ENCODE measurements around the gene KRT73.

Gene KRT73

DNA sequence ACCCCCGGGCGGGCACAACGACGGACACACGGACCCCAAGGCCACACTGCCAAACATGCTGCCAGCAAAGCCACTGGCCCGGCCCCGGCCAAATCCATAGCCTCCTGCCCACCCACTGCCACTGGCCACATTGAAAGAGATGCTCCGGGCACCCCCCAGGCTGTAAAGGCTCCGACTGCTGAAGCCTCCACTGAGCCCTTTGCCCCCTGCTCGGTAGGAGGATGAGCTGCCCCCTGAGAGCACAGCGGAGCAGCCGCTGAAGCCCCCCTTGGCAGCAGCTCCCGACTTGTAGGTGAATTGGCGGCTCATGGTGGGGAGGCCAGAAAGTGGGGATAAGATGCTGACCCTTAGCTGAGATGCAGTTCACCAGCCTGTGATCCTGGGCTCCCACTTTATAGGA, at the start of gene KRT73:
KRT73 (minus strand) TSS at position 344 of the 400 bp plus-strand sequence; CDS start at position 309, 35 bp downstream.
- DNase-seq: no peak

DNA sequence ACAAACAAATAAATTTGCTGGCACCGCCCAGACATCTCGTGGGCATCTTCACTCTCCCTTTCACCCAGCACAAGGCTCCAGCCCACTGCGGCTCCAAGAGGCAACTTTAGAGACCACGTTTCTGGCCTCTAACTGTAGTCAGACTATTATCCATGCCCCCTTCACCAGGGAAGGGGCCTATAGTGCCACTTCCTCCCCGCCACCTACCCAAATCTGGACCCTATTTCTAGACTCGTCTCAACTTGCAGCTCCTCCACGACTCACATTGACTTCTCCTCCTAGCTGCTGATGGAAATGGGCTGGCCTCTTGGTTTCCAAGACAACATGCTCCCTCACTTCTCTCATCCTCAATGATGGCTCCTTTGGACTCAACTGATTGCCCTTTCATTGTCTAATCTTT, 49.6 kb upstream of the KRT73 start:
- DNase-seq: no peak

DNA sequence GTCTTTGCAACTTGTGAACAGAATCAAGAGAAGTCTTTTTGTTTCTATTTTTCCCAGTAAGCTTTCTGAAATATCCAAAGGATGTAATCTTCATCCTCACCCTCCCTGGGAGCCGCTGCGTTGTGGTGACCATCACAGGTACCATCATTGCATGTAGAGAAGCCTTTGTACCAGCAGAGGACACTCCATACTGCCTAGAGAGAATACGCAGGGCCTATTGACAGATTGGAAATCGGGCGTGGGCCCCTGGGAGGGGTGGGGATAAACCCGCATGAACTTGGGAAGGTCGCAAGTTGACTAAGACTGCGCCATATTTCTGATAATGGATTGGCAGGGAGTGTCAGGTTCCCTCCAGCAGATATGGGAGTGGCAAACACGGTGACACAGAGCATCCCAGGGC, 49.1 kb upstream of the KRT73 start:
- no peak for DNase-seq

DNA sequence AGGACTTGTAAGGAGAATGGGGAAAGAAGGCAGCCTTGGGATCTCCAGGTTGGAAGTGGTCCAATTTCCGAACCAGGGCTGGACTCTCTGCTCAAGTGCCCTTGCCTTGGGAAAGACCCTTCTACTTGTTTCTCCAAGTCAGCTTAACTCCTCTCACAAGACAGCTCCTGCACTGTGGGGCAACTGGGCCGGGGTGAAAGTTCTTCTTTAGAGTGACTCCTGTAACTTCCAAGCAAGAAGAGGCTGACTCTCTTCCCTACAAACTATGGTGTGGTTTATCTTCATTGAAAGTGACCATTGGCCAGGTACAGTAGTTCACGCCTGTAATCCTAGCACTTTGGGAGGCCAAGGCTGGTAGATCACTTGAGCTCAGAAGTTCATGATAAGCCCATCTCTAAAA, 48.1 kb upstream of the KRT73 start:
- no peak for DNase-seq

DNA sequence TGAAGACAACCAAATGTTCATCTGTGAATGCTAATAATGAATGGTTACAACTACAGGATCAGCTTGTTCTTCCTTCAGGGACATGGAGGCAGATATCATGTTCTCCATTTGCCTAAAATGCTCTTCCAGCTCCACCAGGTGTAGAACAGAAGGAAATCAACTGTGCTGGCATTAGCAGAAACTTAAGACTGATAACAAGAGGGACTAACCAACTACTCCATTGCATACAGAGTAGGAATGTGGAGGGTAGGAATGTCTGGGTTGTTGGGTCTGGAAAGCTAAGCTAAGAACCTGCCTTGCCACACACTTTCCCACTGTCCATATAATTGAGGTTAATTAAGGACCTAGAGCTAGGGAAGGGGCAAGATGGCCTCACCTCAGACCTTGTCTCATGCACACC, 45.1 kb upstream of the KRT73 start:
- no peak for DNase-seq

DNA sequence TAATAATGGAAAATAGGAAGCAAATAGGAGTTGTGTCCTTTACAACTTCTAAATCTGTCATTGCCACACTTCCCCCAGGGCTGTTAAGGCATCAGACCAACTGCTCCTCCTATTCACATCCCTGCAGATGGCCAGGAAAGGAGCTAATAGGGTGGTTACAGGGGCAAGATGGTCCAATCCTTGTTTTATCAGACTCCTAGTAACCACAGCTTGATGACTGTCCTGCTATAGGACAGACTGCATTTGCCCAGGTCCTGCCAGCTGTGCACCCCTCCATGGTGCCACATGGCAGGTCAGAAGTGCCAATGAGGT, 44.5 kb upstream of the KRT73 start:
- DNase-seq: no peak

DNA sequence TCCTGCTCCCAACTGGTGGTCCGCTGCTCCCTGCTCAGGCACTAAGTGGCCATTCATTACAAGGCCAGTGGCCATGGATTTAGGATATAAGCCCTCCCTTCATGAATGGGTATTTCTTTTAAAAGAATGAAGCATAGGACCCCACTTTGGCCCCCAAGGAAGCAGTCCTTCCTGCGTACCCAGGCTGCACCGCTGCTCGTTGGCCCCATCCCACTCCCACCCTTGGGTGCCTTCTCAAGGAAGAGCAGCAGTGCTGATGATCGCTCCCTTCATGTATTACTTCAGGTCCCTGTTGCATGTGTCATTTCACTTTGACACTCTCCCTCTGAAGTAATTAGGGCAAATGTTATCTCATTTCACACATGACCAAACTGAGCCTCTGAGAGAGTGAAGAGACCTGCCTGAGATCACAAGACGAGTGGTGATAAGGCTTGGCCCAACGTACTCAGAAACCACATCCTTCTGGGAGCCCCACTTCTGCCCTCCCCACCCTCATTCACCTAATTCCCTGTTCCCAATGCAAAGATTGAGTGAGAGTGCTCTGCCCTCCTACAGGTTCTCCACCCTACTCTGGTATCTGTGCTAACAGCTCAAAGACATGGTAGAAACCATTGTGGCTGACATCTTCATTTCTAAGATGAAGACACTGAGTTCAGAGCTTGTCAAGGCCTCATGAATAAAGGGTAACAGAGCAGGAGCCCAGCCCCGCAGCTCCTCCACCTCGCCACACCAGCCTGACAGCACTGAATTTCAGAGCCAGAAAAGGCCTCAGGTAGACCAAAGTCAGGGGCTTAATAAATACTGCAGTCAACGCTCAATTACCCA, 43.9 kb upstream of the KRT73 start:
- no peak for DNase-seq

DNA sequence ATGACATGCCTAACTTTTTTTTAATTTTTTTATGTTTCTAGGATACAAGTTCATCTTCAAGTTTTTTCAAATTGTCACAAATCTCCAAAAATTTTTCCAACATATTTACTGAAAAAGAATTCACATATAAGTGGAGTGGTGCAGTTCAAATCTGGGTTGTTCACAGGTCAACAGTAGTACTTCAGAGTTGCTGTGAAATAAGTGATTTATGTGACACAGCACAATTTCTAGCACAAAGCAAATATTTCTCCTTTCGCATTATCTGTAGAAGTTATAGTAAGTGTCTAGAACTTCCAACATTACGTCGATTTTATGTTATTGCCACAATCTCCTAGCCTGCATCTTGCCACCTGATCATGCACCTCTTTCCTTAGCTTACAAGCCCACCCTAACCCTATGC, 43.3 kb upstream of the KRT73 start:
- DNase-seq: no peak

DNA sequence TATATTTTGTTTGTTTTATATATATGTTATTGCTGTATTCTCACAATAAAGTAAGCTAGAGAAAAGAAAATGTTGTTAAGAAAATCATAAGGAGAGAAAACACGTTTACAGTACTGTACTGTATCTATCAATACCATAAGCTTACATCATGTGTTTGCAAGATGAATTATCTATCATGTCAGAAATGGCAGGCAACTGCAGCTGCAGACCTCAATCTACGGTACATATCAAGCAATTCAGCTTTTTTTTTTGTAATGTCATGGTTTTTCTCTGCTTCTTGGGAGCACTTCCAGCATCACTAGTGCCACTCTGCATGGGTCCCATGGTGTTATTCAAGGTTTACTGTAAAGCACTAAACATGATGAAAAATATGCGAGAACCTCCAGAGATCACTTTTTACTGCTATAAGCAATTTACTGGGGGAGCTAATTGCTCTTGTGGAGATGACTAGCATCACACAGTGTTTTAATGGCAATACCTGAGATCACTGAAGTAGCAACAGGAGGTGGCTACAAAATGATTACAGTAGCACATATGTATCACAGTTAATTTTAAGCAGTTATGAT, 42.7 kb upstream of the KRT73 start:
- DNase-seq: no peak

DNA sequence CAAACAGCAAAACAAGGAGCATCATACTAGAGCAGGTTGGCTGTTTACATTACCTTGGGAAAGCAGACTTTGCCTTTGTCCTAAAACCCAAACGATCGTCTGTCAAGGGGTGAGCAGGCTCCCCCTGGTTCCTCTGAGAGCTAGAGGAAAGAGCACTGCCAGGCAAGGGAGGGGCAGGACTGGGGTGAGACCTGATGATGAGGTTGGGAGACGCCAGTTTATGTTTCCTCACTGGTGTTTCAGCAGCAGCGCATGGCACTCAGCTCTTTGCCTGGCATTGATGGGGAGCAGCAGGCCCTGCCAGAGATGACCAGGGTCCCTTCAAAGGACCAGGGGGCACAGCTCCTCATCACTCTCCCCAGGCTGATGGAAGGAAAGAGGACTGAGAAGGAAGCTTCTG, 41.6 kb upstream of the KRT73 start:
- DNase-seq: no peak

DNA sequence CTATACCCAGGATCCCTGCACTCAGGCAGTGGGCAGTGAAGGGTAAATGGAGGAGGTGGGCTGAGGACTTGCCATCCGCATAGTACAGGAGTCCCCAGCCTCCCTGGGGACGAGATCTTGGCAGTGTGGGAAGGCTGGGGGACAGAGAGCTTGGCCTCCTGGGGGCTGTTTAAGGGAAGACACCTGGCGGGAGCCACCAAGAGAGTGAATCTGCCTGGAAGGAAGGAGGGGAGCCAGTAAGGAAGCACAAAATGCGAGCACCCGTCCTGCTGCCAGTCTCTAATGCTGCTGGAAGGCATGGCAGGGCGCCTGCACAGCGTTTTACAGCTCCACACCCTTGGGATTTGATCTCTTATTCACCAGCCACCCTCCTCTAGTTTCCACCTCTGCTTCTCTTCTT, 41.0 kb upstream of the KRT73 start:
- DNase-seq: no peak

DNA sequence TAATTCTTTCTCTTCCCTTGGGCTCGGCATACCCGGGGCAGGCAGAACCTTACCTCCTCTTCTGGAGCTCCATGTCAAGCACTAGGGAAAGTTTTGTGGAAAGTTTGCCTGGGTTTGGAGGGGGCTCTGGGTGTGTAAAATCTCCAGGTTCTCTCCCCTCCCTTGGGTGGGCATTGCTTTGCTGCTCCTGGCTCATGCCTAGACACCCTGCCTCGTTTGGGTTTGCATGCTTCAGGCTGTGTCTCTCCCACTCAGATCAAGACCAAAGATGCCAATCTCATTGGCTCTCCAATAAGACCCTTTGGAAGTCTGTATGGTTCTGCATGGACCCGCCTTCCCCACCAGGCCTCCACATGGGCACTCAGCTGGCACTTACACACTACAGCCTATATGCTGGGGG, 39.8 kb upstream of the KRT73 start:
- no peak for DNase-seq

DNA sequence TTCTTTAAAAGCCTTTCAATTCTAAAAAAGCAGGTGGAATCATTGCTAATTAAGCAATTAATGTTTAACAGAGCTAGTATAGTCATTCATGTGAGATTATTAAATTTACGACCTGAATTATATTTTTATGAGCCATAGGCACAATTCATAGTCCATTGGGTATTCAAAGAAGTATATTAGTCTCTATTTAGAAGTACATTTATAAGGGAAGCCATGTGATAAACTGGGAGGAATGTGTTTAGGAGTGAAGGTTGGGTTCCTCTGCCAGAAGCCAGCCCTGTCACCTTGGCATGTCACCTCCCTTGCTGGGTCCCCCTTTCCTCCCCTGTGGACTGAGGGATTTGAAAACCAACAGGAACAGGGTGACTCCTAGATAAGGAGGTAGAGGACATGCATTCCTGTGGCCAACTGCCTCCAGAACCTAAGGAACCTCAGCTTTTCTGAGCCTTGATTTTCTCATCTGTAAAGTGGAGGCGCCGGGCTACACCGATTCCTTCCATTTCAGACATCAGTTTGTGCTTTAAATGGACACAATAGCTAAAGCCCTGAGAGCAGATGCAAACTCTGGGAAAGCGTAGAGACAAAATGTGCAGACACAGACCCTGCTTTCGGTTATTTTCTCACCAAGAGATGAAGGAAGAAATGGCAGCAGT, 39.0 kb upstream of the KRT73 start:
- DNase-seq: no peak

DNA sequence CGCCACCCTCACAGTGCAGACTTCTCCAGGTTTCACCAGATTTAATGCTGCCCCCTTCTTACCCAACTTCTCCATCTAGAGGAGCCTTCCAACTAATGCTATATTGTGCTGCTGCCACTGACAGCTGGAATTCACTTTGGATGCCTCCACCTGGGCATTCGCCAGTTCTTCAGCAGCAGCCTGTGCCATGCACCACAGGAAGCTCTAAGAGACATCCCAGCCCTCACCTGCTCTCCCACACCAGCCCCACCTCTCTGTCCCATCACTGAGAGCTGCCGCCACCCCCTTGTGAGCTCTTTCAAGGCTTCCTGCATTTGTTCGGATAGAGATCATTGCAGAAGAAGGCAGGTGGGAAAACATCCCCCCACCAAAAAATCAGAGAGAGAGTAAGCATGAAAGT, 38.3 kb upstream of the KRT73 start:
- no peak for DNase-seq

DNA sequence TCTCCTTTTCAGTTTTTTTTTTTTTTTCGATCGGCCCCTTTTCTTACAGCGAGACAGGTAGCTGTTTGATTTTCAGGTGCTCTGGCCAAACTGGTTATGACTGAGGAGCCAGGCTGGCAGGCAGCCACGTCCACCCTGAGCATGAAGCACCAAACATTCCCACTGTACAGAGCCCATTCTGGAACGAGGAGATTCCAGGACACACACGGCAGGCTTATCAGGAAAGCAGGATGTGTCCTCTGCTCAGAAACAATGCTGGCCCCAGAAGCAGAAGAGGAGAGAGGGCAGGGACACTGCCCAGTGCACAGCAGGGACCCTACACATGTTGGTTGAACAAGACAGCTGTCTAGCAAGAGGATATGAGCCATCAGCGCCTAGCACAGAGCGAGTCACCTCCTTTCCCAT, 37.4 kb upstream of the KRT73 start:
- DNase-seq: no peak

DNA sequence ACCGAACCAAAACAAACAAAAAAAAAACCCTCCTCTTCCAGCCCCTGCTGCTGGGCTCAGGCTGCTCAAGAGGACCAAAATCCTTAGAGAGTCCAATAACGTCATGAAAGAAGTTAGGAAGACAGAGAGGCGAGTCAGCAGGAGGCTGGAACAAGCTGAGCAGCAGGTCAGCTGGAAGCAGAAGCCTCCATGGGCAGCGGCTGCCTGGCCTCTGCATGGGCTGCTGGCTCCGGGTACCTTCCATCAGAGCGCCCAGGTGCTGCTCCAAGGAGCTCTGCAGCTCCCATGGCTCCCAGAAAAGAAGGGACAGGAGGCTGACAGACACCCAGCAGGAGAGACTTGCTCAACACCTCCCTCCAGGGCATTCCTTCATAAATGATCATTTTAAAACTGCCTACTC, 36.9 kb upstream of the KRT73 start:
- DNase-seq: no peak

DNA sequence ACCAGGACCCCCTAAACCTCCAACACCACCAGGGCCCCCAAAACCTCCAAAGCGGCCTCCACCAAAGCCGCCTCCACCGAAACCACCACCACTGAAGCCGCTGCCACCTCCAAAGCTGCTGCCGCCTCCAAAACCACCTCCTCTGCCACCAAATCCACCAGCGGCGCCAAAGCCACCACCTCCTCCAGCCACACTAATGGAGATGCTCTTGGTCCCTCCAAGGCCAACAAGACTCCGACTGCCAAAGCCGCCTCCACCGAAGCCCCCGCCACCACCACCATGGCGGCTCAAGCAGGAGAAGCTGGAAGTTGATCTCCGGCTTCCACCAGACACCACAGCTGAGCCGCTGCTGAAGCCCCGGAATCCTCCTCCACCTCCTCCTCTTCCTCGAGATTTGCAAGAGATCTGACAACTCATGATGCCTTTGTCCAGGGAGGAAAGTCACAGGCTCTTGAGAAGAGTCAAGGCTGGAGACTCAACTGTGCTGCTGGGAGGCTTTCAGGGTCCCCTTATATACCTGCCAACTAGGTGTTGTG, 33.4 kb upstream of the KRT73 start, which contains the start of gene KRT2:
KRT2 (minus strand) TSS at position 486 of the 536 bp plus-strand sequence; CDS start at position 417, 69 bp downstream.
- DNase-seq: no peak

DNA sequence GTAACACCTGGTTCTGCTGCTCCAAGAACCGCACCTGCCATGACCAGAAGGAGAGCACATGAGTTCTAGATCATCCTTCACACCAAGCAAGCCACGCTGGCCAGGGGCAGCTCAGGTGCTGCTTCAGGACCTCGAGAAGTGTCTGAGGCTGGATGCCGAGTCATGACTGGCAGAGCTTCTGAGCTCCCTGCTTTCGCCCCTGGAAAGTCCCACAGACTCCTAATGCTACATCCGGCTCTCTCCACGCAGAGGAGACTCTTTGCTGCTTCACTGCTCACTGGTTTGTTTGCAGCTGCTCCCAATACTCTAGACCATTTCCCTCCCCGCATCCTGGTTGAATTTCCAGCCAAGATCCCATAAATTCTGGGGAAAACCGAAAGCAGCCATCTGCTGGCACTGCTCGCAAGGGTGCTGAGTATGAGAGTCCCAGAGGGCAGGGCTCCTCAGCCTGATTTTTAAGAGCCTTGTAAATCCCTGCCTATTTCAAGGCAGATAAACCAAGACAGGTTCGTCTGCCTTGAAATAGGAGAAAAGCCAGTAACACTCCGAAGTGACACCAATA, 32.2 kb upstream of the KRT73 start:
- no peak for DNase-seq

DNA sequence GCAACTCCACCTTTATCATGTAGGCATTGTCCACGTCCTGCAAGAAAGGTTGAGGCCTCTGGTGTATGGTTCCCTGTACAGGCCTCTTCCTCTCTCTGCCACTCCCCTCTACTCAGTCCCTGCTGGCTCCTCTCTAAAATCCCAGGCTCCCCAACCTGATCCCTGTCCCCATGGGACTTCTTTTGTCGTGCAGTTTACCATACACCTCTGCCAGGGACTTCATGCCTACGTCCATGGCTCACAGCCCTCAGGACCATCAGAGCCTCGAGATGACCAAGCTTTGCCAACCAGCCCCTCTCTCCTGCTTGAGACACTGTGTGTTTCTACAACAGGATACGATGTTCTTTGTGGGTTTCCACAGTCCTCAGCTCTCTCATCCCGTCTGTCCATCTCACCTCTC, 30.7 kb upstream of the KRT73 start:
- DNase-seq: no peak

DNA sequence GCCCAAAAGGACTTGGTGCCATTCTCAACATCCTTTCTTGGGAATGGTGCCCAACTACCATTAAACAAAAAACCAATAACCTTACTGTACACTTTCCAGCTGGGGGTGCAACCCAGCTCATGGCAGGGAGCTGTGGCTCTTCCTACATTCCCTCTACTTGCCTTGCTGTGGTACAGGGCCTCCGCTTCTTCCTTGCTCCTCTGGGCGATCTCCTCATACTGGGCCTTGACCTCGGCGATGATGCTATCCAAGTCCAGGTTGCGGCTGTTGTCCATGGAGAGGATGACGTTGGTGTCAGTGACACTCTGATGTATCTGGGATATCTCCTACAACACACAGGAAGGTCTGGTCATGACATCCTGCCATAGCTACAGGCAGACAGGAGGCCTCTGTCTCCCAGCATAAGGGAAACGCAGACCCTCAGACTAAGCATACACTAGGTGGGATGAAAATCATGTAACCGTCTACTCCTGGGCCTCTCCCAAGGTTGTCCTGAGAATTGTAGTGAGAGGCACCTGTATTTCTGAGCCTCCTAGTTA, 29.7 kb upstream of the KRT73 start:
- DNase-seq: no peak

DNA sequence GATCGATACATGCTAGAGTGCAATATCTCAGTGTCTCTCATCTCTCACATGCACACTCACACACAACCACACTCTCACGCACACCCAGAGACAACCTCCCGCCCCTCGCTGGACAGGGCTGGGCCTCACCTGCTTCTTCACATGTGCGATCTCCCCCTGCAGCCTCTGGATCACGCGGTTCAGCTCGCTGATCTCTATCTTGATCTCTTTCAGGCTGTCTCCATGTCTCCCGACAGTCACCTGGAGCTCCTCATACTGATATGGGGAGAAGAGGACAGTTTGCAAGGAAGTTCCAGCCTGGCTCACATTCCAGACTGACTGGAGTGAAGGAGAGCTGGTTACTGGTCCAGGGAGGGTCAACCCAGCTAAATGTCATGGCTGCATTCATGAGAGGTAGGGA, 29.2 kb upstream of the KRT73 start:
- no peak for DNase-seq

DNA sequence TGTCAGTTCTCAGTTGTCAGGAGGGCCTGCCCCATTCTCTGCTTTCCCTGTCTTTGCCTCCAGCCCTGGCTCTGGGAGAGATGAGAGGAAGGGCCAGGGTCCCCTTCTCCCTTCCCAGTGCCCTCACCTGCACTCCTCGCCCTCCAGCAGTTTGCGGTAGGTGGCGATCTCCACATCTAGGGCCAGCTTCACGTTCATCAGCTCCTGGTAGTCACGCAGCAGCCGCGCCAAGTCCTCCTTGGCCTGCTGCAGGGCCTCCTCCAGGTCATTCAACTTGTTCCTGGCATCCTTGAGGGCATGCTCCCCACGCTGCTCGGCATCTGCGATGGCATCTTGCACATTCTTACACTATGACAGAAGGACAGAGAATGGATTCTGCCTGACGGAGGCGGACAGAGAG, 28.3 kb upstream of the KRT73 start:
- DNase-seq: no peak

DNA sequence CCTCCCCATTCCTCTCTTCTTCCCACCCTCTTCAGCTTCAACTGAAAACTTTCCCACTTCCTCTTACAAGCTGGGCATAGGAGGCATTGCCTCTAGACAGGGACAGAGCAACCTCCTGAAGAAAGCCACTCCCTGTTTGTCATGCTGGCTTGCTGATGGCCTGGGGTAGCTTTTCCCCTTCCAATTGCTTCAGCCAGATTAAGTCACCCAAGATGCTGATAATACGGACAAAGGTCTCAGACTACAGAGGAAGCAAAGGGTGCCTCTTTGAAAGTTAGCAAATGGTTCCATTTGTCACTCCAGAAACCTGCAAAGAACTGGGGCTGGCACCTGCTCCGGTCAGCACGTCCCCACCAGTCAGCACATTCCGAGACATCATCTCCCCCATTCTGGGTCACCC, 27.6 kb upstream of the KRT73 start:
- DNase-seq: no peak

All from activated effector memory CD4-positive, alpha-beta T cell treated with anti-CD3 and anti-CD28 coated beads, Interleukin-2, amount 50 U/mL, for 16 hours (primary cell).